Liver (tissue), 9 donors: ENCODE measurements around the gene CASD1. TPM values are rescaled to one million over a fixed set of nuclear protein-coding genes. Genes with fewer than 3 reads are reported as not detected.

ENCODE experiments used
- DNase-seq: peaks from one replicate; pipeline ENCODE4 v3.0.0-alpha.2; 2017; ENCODE audit warnings: low spot score
- H3K27ac ChIP-seq, 2 donors: one replicate each; pipeline ENCODE4 v1.7.0; 2013; ENCODE audit warnings: inconsistent platforms in 2 of 2, low read length in 2 of 2, control low read depth in 1 of 2, low read depth in 1 of 2, mild to moderate bottlenecking in 1 of 2
- H3K27me3 ChIP-seq, 4 donors: one replicate each; pipeline versions ENCODE4 v1.6.1 to v1.7.0; 2013; ENCODE audit warnings: low read length in 3 of 4, inconsistent platforms in 1 of 4, mild to moderate bottlenecking in 1 of 4, moderate library complexity in 1 of 4; ENCODE audit not compliant: control insufficient read depth in 4 of 4, insufficient read depth in 4 of 4
- H3K36me3 ChIP-seq, 4 donors: one replicate each; pipeline versions ENCODE4 v1.6.1 to v1.7.0; 2013; ENCODE audit warnings: low read length in 3 of 4, mild to moderate bottlenecking in 3 of 4, low read depth in 1 of 4, moderate library complexity in 1 of 4; ENCODE audit not compliant: control insufficient read depth in 4 of 4, insufficient read depth in 3 of 4
- H3K4me1 ChIP-seq, 4 donors: one replicate each; pipeline versions ENCODE4 v1.6.1 to v1.7.0; 2013; ENCODE audit warnings: low read length in 3 of 4, mild to moderate bottlenecking in 3 of 4, moderate library complexity in 1 of 4; ENCODE audit not compliant: control insufficient read depth in 4 of 4, insufficient read depth in 4 of 4
- H3K4me3 ChIP-seq, 3 donors: one replicate each; pipeline versions ENCODE4 v1.6.1 to v1.7.0; 2013; ENCODE audit warnings: low read length in 3 of 3, control low read depth in 1 of 3, low read depth in 1 of 3, mild to moderate bottlenecking in 1 of 3
- H3K9ac ChIP-seq, 2 donors: one replicate each; pipeline ENCODE4 v1.7.0; 2013; ENCODE audit warnings: low read length in 2 of 2, mild to moderate bottlenecking in 2 of 2, moderate library complexity in 2 of 2, control low read depth in 1 of 2, low read depth in 1 of 2
- H3K9me3 ChIP-seq, 4 donors: one replicate each; pipeline versions ENCODE4 v1.6.1 to v1.7.0; 2013; ENCODE audit warnings: low read length in 3 of 4; ENCODE audit not compliant: control insufficient read depth in 4 of 4
- FOXA1 ChIP-seq: IDR thresholded peaks from 2 replicates; pipeline ENCODE4 v1.6.1; 2016; ENCODE audit warnings: antibody characterized with exemption
- FOXA2 ChIP-seq: IDR thresholded peaks from 2 replicates; pipeline ENCODE4 v1.6.1; 2016; ENCODE audit warnings: antibody characterized with exemption
- GABPA ChIP-seq, 2 donors: IDR thresholded peaks in 1 of 2; conservative IDR thresholded peaks in 1 of 2; 2 replicates each; pipeline ENCODE4 v1.6.1; 2016; ENCODE audit warnings: antibody characterized with exemption in 2 of 2, mild to moderate bottlenecking in 1 of 2, moderate library complexity in 1 of 2
- HNF4A ChIP-seq, 2 donors: conservative IDR thresholded peaks; 2 replicates each; pipeline ENCODE4 v1.6.1; 2016; ENCODE audit warnings: antibody characterized with exemption in 2 of 2, mild to moderate bottlenecking in 2 of 2
- HNF4G ChIP-seq: IDR thresholded peaks from 2 replicates; pipeline ENCODE4 v1.6.1; 2016; ENCODE audit warnings: antibody characterized with exemption
- JUND ChIP-seq, 2 donors: IDR thresholded peaks; 2 replicates each; pipeline ENCODE4 v1.6.1; 2016; ENCODE audit warnings: antibody characterized with exemption in 2 of 2
- NR2F2 ChIP-seq: IDR thresholded peaks from 2 replicates; pipeline ENCODE4 v1.6.1; 2016; ENCODE audit warnings: antibody characterized with exemption
- RAD21 ChIP-seq, 2 donors: IDR thresholded peaks; 2 replicates each; pipeline ENCODE4 v1.6.1; 2016; ENCODE audit warnings: antibody characterized with exemption in 2 of 2, mild to moderate bottlenecking in 2 of 2
- RXRA ChIP-seq, 2 donors: IDR thresholded peaks; 2 replicates each; pipeline ENCODE4 v1.6.1; 2017 to 2018; ENCODE audit warnings: antibody characterized with exemption in 2 of 2, mild to moderate bottlenecking in 1 of 2
- SP1 ChIP-seq: IDR thresholded peaks from 2 replicates; pipeline ENCODE4 v1.6.1; 2018; ENCODE audit warnings: antibody characterized with exemption, mild to moderate bottlenecking
- TAF1 ChIP-seq: conservative IDR thresholded peaks from 2 replicates; pipeline ENCODE4 v1.6.1; 2016; ENCODE audit warnings: antibody characterized with exemption, mild to moderate bottlenecking
- YY1 ChIP-seq: IDR thresholded peaks from 2 replicates; pipeline ENCODE4 v1.6.1; 2016; ENCODE audit warnings: antibody characterized with exemption, mild to moderate bottlenecking
- WGBS: extraction: QIAGEN DNeasy Blood & Tissue Kit; methylation state at CpG from one replicate; pipeline ENCODE4 v1.1.7; 2013; 5-methylcytosine and 5-hydroxymethylcytosine counted together
- polyA plus RNA-seq, 2 donors: library from polyadenylated mRNA; stranded (reverse) in 1 of 2; unstranded in 1 of 2; fragments of 200-250 nt in 1 of 2; fragments of >200 nt in 1 of 2; fragmentation: Nextera tagmentation in 1 of 2; extraction: Ambion mirVana in 1 of 2; gene quantifications; one replicate each; pipeline versions ENCODE4 v1.2.1 to v1.2.3, GENCODE V29; 2013 to 2015
- total RNA-seq, 2 donors: library from RNA; depleted of rRNA; stranded (reverse); fragments of >200 nt; gene quantifications; one replicate each; pipeline ENCODE4 v1.2.3, GENCODE V29; 2014
- TF ChIP-seq, protein P1 (sequence below): IDR thresholded peaks from 2 replicates; pipeline ENCODE4 v1.6.1; 2016; ENCODE audit warnings: antibody characterized with exemption
- TF ChIP-seq, protein P2 (sequence below): IDR thresholded peaks from 2 replicates; pipeline ENCODE4 v1.6.1; 2016; ENCODE audit warnings: antibody characterized with exemption, mild to moderate bottlenecking
- TF ChIP-seq, protein P3 (sequence below): IDR thresholded peaks from 2 replicates; pipeline ENCODE4 v1.6.1; 2016; ENCODE audit warnings: antibody characterized with exemption
- TF ChIP-seq, protein P4 (sequence below): IDR thresholded peaks from 2 replicates; pipeline ENCODE4 v1.6.1; 2016; ENCODE audit warnings: antibody characterized with exemption
- donor health status: healthy.
- donor health status: healthy.
- donor health status: healthy.
- donor health status: healthy.
- donor health status: healthy.

The CASD1 gene
- total RNA-seq: 10 to 100 TPM; 11.1 to 14.1 TPM
- polyA plus RNA-seq: 1 to 10 TPM; 3.8 to 5.1 TPM

DNA sequence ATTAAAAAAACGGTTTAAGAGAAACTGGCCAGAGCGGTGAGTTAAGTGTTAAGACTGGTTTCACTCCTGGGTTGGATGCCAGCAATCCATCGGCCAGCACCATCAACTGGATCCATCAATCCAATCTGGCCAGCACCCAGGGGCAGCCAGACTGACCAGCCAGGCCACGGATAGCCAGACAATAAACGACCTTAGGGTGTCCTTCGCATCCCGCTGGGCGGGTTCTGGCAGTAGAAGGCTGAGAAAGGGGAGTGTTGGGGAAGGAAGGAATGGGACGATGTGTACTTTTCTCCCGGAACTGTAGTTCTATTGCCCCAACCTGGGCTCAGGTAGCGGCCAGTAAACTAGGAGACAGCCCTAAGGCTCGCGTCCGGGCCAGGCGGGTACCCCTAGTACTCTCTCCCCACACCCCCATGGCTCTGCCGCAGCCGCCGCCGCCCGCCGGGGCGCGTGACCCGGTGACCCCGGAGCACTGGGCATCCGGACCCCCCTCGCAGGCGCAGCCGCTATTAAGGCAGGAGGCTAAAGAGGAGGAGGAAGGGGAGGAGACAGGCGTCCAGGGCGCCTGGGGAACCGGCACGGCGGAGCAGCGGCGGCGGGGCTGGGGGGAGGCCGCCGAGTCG is at the start of gene CASD1:
CASD1 (plus strand) TSS at position 546 of the 623 bp plus-strand sequence. CDS start 276 bp downstream, outside the sequence.
- H3K4me3 ChIP-seq: peak within 1 kb of the TSS; percentile 93 to 98 (median 94)
- no peaks in the 10 kb centered on the region for H3K36me3 ChIP-seq
- peak; percentile 66 for DNase-seq
- 2% methylated on average over 40 of the region's 40 CpGs for WGBS
- H3K9ac ChIP-seq: peak within 1 kb of the TSS; percentile 63 to 64
- H3K9me3 ChIP-seq: no peaks in the 10 kb centered on the region
- H3K27me3 ChIP-seq: no peaks in the 10 kb centered on the region
- H3K27ac ChIP-seq: peak within 1 kb of the TSS; percentile 90 to 93
- TF ChIP-seq YY1 (no peak), HNF4G (no peak), FOXA1 (no peak), JUND (IDR thresholded peaks at IDR 0.05) (no peak), GABPA (IDR thresholded peaks at IDR 0.05 in 1 of 2, conservative IDR thresholded peaks at IDR 0.05 in 1 of 2) (no peak), FOXA2 (no peak), NR2F2 (peak; percentile 24), RXRA (IDR thresholded peaks at IDR 0.05) (peak in 1 of 2 donors; percentile 10)
- peaks cover 3 to 12% (median 6%) of the 10 kb centered on the region in 4 donors for H3K4me1 ChIP-seq

DNA sequence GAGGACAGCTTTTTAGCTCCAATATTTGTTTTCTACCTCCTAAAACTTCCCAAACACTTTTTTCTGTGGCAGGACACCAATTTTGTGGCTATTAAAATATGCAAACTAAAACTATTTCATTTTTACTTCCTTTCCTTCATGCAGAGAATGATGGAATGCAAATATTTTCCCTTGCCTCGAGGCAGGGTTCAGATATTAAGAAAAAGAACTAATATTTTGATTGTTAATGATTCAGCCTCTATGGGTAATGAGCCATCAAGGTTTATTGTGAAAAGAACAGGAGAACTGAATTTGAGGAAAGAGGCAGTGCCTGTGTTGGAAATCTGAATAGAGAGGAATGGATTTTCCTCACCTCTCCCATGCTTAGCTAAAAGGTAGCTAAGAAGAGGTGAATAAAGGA is 43.1 kb upstream of the CASD1 start:
- TF ChIP-seq, protein P1, sequence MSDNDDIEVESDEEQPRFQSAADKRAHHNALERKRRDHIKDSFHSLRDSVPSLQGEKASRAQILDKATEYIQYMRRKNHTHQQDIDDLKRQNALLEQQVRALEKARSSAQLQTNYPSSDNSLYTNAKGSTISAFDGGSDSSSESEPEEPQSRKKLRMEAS: no peak
- no peak for TF ChIP-seq RAD21 (IDR thresholded peaks at IDR 0.05)
- no peak for TF ChIP-seq SP1
- no peak for TF ChIP-seq HNF4G
- TF ChIP-seq, protein P2, sequence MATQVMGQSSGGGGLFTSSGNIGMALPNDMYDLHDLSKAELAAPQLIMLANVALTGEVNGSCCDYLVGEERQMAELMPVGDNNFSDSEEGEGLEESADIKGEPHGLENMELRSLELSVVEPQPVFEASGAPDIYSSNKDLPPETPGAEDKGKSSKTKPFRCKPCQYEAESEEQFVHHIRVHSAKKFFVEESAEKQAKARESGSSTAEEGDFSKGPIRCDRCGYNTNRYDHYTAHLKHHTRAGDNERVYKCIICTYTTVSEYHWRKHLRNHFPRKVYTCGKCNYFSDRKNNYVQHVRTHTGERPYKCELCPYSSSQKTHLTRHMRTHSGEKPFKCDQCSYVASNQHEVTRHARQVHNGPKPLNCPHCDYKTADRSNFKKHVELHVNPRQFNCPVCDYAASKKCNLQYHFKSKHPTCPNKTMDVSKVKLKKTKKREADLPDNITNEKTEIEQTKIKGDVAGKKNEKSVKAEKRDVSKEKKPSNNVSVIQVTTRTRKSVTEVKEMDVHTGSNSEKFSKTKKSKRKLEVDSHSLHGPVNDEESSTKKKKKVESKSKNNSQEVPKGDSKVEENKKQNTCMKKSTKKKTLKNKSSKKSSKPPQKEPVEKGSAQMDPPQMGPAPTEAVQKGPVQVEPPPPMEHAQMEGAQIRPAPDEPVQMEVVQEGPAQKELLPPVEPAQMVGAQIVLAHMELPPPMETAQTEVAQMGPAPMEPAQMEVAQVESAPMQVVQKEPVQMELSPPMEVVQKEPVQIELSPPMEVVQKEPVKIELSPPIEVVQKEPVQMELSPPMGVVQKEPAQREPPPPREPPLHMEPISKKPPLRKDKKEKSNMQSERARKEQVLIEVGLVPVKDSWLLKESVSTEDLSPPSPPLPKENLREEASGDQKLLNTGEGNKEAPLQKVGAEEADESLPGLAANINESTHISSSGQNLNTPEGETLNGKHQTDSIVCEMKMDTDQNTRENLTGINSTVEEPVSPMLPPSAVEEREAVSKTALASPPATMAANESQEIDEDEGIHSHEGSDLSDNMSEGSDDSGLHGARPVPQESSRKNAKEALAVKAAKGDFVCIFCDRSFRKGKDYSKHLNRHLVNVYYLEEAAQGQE: no peak
- no peak for TF ChIP-seq NR2F2
- TF ChIP-seq FOXA1: no peak
- no peak for TF ChIP-seq TAF1
- TF ChIP-seq JUND (IDR thresholded peaks at IDR 0.05): no peak
- no peak for TF ChIP-seq YY1
- TF ChIP-seq RXRA (IDR thresholded peaks at IDR 0.05): no peak
- TF ChIP-seq FOXA2: no peak
- TF ChIP-seq, protein P3, sequence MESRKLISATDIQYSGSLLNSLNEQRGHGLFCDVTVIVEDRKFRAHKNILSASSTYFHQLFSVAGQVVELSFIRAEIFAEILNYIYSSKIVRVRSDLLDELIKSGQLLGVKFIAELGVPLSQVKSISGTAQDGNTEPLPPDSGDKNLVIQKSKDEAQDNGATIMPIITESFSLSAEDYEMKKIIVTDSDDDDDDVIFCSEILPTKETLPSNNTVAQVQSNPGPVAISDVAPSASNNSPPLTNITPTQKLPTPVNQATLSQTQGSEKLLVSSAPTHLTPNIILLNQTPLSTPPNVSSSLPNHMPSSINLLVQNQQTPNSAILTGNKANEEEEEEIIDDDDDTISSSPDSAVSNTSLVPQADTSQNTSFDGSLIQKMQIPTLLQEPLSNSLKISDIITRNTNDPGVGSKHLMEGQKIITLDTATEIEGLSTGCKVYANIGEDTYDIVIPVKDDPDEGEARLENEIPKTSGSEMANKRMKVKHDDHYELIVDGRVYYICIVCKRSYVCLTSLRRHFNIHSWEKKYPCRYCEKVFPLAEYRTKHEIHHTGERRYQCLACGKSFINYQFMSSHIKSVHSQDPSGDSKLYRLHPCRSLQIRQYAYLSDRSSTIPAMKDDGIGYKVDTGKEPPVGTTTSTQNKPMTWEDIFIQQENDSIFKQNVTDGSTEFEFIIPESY: no peak
- TF ChIP-seq, protein P4, sequence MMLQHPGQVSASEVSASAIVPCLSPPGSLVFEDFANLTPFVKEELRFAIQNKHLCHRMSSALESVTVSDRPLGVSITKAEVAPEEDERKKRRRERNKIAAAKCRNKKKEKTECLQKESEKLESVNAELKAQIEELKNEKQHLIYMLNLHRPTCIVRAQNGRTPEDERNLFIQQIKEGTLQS: no peak
- no peak for TF ChIP-seq HNF4A (conservative IDR thresholded peaks at IDR 0.05)
- 64% methylated on average over 1 of the region's 1 CpG for whole genome bisulfite sequencing
- no peak overlapping the region for H3K27ac ChIP-seq
- DNase-seq: no peak
- no peak overlapping the region for H3K4me3 ChIP-seq
- no peaks in the 10 kb centered on the region for H3K36me3 ChIP-seq
- no peaks in the 10 kb centered on the region for H3K27me3 ChIP-seq
- H3K9me3 ChIP-seq: peaks cover 0 to under 1% (median 0%) of the 10 kb centered on the region in 4 donors
- no peak overlapping the region for H3K9ac ChIP-seq
- no peaks in the 10 kb centered on the region for H3K4me1 ChIP-seq
